ENCODE measurements around the gene LHFPL3.

Gene LHFPL3

GRCh38 chr7:104371216-104371979 lies 43.0 kb downstream of the LHFPL3 start:
- DNase-seq = no peak

GRCh38 chr7:104371980-104372357 lies 43.6 kb downstream of the LHFPL3 start:
- no peak for DNase-seq

GRCh38 chr7:104382616-104383015 lies 54.2 kb downstream of the LHFPL3 start:
- DNase-seq = no peak

- DNase-seq = no peak
Measured at GRCh38 chr7:104386943-104387342, 58.5 kb downstream of the LHFPL3 start.

- no peak for DNase-seq
Measured at GRCh38 chr7:104388222-104388621, 59.8 kb downstream of the LHFPL3 start.

- DNase-seq = no peak
Measured at GRCh38 chr7:104395162-104395561, 66.8 kb downstream of the LHFPL3 start.

- no peak for DNase-seq
Measured at GRCh38 chr7:104397442-104397841, 69.0 kb downstream of the LHFPL3 start.

- DNase-seq = no peak
Measured at GRCh38 chr7:104408371-104408770, 80.0 kb downstream of the LHFPL3 start.

GRCh38 chr7:104410742-104411141 lies 82.3 kb downstream of the LHFPL3 start:
- no peak for DNase-seq

GRCh38 chr7:104412911-104413310 lies 84.5 kb downstream of the LHFPL3 start:
- no peak for DNase-seq

GRCh38 chr7:104414216-104414615 lies 85.8 kb downstream of the LHFPL3 start:
- DNase-seq = no peak

GRCh38 chr7:104415700-104416099 lies 87.3 kb downstream of the LHFPL3 start:
- no peak for DNase-seq

- no peak for DNase-seq
Measured at GRCh38 chr7:104416866-104417393, 88.5 kb downstream of the LHFPL3 start.

GRCh38 chr7:104431930-104432329 lies 103.5 kb downstream of the LHFPL3 start:
- DNase-seq = no peak

GRCh38 chr7:104434129-104434528 lies 105.7 kb downstream of the LHFPL3 start:
- no peak for DNase-seq

GRCh38 chr7:104442481-104442880 lies 114.1 kb downstream of the LHFPL3 start:
- DNase-seq = no peak

- DNase-seq = no peak
Measured at GRCh38 chr7:104444017-104444416, 115.6 kb downstream of the LHFPL3 start.

GRCh38 chr7:104445393-104445792 lies 117.0 kb downstream of the LHFPL3 start:
- no peak for DNase-seq

- DNase-seq = no peak
Measured at GRCh38 chr7:104450861-104451260, 122.5 kb downstream of the LHFPL3 start.

- no peak for DNase-seq
Measured at GRCh38 chr7:104453190-104453589, 124.8 kb downstream of the LHFPL3 start.

GRCh38 chr7:104458875-104459274 lies 130.5 kb downstream of the LHFPL3 start:
- DNase-seq = no peak

- no peak for DNase-seq
Measured at GRCh38 chr7:104469166-104469820, 140.9 kb downstream of the LHFPL3 start.

- DNase-seq = no peak
Measured at GRCh38 chr7:104480529-104480928, 152.1 kb downstream of the LHFPL3 start.

- no peak for DNase-seq
Measured at GRCh38 chr7:104482362-104483037, 154.1 kb downstream of the LHFPL3 start.

All from SIG-M5 (cell line).